ENCODE data around the gene ISG15. TPM values are rescaled to one million over a fixed set of nuclear protein-coding genes. Genes with fewer than 3 reads are reported as not detected.

Gene ISG15
- total and polyA plus RNA-seq, 12 donors = 1.7 to 308 (median 24.3) TPM

- Histone ChIP-seq H3K36me3 (replicated peaks in 1 of 2) (no peaks in the 10 kb centered on the region), H3K4me3 (no peak overlapping the region), H3K27ac (no peak overlapping the region), H3K27me3 (peaks cover 61% of the 10 kb centered on the region), H3K4me1 (replicated peaks in 1 of 2) (no peaks in the 10 kb centered on the region), H3K9me3 (replicated peaks in 1 of 3) (no peaks in the 10 kb centered on the region)
- TF ChIP-seq CTCF (IDR thresholded peaks at IDR 0.05) = no peak
- no peak for TF ChIP-seq POLR2A (IDR thresholded peaks at IDR 0.05)
- intact Hi-C loops (cut with DNase I) = loop anchor here in 1 of 2 donors (10.0 kb wide), 1 partner anchor 69 kb away; no protein-coding TSS in a partner anchor
- DNase-seq = no peak
- WGBS, 4 donors = 73 to 82% (median 75%) methylated on average over 7 to 28 of the region's 28 CpGs
These were observed 39.6 kb upstream of the ISG15 start for GRCh38 chr1:973459-974292.

- peaks cover 61% of the 10 kb centered on the region for H3K27me3 ChIP-seq
- 84 to 89% (median 88%) methylated on average over 7 to 11 of the region's 11 CpGs for WGBS, 4 donors
These were observed 39.0 kb upstream of the ISG15 start for GRCh38 chr1:974293-974640.

GRCh38 chr1:974687-975328 is 38.5 kb upstream of the ISG15 start:
- WGBS, 4 donors = 54 to 65% (median 59%) methylated on average over 11 to 17 of the region's 17 CpGs
- Histone ChIP-seq H3K9me3 (replicated peaks in 1 of 3) (no peaks in the 10 kb centered on the region), H3K4me1 (replicated peaks in 1 of 2) (no peaks in the 10 kb centered on the region), H3K36me3 (replicated peaks in 1 of 2) (no peaks in the 10 kb centered on the region), H3K27ac (no peak overlapping the region), H3K4me3 (no peak overlapping the region), H3K27me3 (peaks cover 61% of the 10 kb centered on the region)
- DNase-seq = no peak
- intact Hi-C loops (cut with DNase I) = loop anchor here in 1 of 2 donors (10.0 kb wide), 1 partner anchor 70 kb away; no protein-coding TSS in a partner anchor
- no peak for TF ChIP-seq POLR2A (IDR thresholded peaks at IDR 0.05)
- no peak for TF ChIP-seq CTCF (IDR thresholded peaks at IDR 0.05)

More at GRCh38 chr1:974293-974640, 39.0 kb upstream of the ISG15 start:
- no peaks in the 10 kb centered on the region for H3K36me3 ChIP-seq (replicated peaks in 1 of 2)
- H3K4me3 ChIP-seq = no peak overlapping the region
- H3K4me1 ChIP-seq (replicated peaks in 1 of 2) = no peaks in the 10 kb centered on the region
- intact Hi-C loops (cut with DNase I) = loop anchor here in 1 of 2 donors (10.0 kb wide), 1 partner anchor 69 kb away; no protein-coding TSS in a partner anchor
- no peaks in the 10 kb centered on the region for H3K9me3 ChIP-seq (replicated peaks in 1 of 3)
- no peak overlapping the region for H3K27ac ChIP-seq
- no peak for DNase-seq
- no peak for TF ChIP-seq CTCF (IDR thresholded peaks at IDR 0.05)
- TF ChIP-seq POLR2A (IDR thresholded peaks at IDR 0.05) = no peak

- Histone ChIP-seq H3K27me3 (peaks cover 58% of the 10 kb centered on the region), H3K4me3 (no peak overlapping the region), H3K27ac (no peak overlapping the region), H3K4me1 (replicated peaks in 1 of 2) (no peaks in the 10 kb centered on the region), H3K36me3 (replicated peaks in 1 of 2) (no peaks in the 10 kb centered on the region), H3K9me3 (replicated peaks in 1 of 3) (no peaks in the 10 kb centered on the region)
- 51 to 80% (median 65%) methylated on average over 7 to 9 of the region's 9 CpGs; no CpG with 5 or more reads in 1 of the 4 donors for WGBS, 4 donors
- intact Hi-C loops (cut with DNase I) = loop anchor here in 1 of 2 donors (10.0 kb wide), 1 partner anchor 71 kb away; no protein-coding TSS in a partner anchor
- no peak for DNase-seq
- TF ChIP-seq CTCF (IDR thresholded peaks at IDR 0.05) (no peak), POLR2A (IDR thresholded peaks at IDR 0.05) (no peak)
These were observed 37.9 kb upstream of the ISG15 start for GRCh38 chr1:975365-975764.
